Keratinocyte (primary cell): Measurements from ENCODE around the gene TNC. TPM values are rescaled to one million over a fixed set of nuclear protein-coding genes. Genes with fewer than 3 reads are reported as not detected.

Source experiments
- DNase-seq: peaks from one replicate; pipeline ENCODE4 v3.0.0-alpha.2; 2011; ENCODE audit warnings: low read depth, missing footprints, low spot score
- FAIRE-seq: peaks from 2 replicates; lab custom pipeline; 2011; peaks lifted over from hg19 to GRCh38; lab: Jason Lieb, UNC
- H2AFZ ChIP-seq: 2 replicates; pipeline ENCODE4 v1.6.0; 2012; ENCODE audit warnings: low read length, control low read depth, inconsistent platforms; ENCODE audit not compliant: control insufficient read depth
- H3K27ac ChIP-seq: 2 replicates; pipeline ENCODE4 v1.5.1; 2011; ENCODE audit warnings: low read length; ENCODE audit not compliant: control insufficient read depth, insufficient read depth
- H3K27me3 ChIP-seq: 3 replicates; pipeline ENCODE4 v1.6.0; 2011; ENCODE audit warnings: low read length; ENCODE audit not compliant: control insufficient read depth, insufficient read depth; ENCODE audit errors: extremely low read depth
- H3K36me3 ChIP-seq, 2 experiments: 2 replicates in 1 of 2; 3 replicates in 1 of 2; pipeline ENCODE4 v1.5.1; 2011; ENCODE audit warnings: low read length in 2 of 2, mild to moderate bottlenecking in 1 of 2; ENCODE audit not compliant: control insufficient read depth in 2 of 2, insufficient read depth in 2 of 2; ENCODE audit errors: extremely low read depth in 1 of 2
- H3K4me1 ChIP-seq: 3 replicates; pipeline ENCODE4 v1.5.1; 2011; ENCODE audit warnings: low read length; ENCODE audit not compliant: control insufficient read depth, insufficient read depth; ENCODE audit errors: extremely low read depth
- H3K4me2 ChIP-seq: 3 replicates; pipeline ENCODE4 v1.6.0; 2011; ENCODE audit warnings: low read depth, low read length; ENCODE audit not compliant: control insufficient read depth, insufficient read depth; ENCODE audit errors: extremely low read depth
- H3K4me3 ChIP-seq, 3 experiments: fragments of 200-600 bp in 1 of 3; sonication (generic) in 1 of 3; 2 replicates in 2 of 3; 3 replicates in 1 of 3; pipeline ENCODE4 v1.5.1; 2011 to 2016; ENCODE audit warnings: low read length in 3 of 3, mild to moderate bottlenecking in 3 of 3, control low read depth in 2 of 3, inconsistent platforms in 1 of 3, low read depth in 1 of 3, mixed read lengths in 1 of 3, mixed run types in 1 of 3, moderate library complexity in 1 of 3; ENCODE audit not compliant: control insufficient read depth in 2 of 3, insufficient read depth in 2 of 3; ENCODE audit errors: extremely low read depth in 1 of 3
- H3K79me2 ChIP-seq: 2 replicates; pipeline ENCODE4 v1.6.0; 2012; ENCODE audit warnings: low read length; ENCODE audit not compliant: control insufficient read depth, insufficient read depth
- H3K9ac ChIP-seq: 3 replicates; pipeline ENCODE4 v1.6.0; 2011; ENCODE audit warnings: low read length; ENCODE audit not compliant: control insufficient read depth, insufficient read depth; ENCODE audit errors: extremely low read depth
- H3K9me1 ChIP-seq: 3 replicates; pipeline ENCODE4 v1.6.0; 2011; ENCODE audit warnings: low read length; ENCODE audit not compliant: control insufficient read depth, insufficient read depth; ENCODE audit errors: extremely low read depth
- H3K9me3 ChIP-seq: 2 replicates; pipeline ENCODE4 v1.5.1; 2012; ENCODE audit warnings: low read depth, low read length; ENCODE audit not compliant: control insufficient read depth
- H4K20me1 ChIP-seq: 3 replicates; pipeline ENCODE4 v1.6.0; 2011; ENCODE audit warnings: low read length; ENCODE audit not compliant: control insufficient read depth, insufficient read depth; ENCODE audit errors: extremely low read depth
- EZH2 ChIP-seq: IDR thresholded peaks from one replicate; pipeline ENCODE4 v1.6.1; 2012; ENCODE audit warnings: inconsistent platforms, mild to moderate bottlenecking, low read length, moderate library complexity
- dilution Hi-C: fragments of 300-500 bp; cut with MboI; formaldehyde crosslinking; loops from one replicate; pipeline ENCODE4 v1.7.0; 2020; ENCODE audit warnings: low sequenced_read_pairs; ENCODE audit not compliant: extremely low pct_ligation_motif_present
- polyA plus RNA-seq, 5 experiments: library from polyadenylated mRNA; depleted of rRNA in 3 of 5; stranded (reverse) in 3 of 5; stranded (forward) in 1 of 5; unstranded in 1 of 5; fragments of >200 nt; gene quantifications; 1 replicate in 1 of 5; 2 replicates in 3 of 5; 3 replicates in 1 of 5; pipeline versions ENCODE4 v1.2.1 to v1.2.3, GENCODE V29; 2011 to 2012; ENCODE audit warnings: missing spikeins in 2 of 5, low read depth in 1 of 5, low replicate concordance in 1 of 5
- TF ChIP-seq, protein P1 (sequence below), 3 experiments: IDR thresholded peaks in 1 of 3; conservative IDR thresholded peaks in 1 of 3; optimal IDR thresholded peaks in 1 of 3; 2 replicates in 2 of 3; 3 replicates in 1 of 3; pipeline versions ENCODE3 to v1.5.1; 2011; ENCODE audit warnings: low read length in 3 of 3, mild to moderate bottlenecking in 3 of 3, moderate library complexity in 2 of 3, control low read depth in 1 of 3, inconsistent platforms in 1 of 3; ENCODE audit not compliant: insufficient read depth in 2 of 3; ENCODE audit errors: extremely low read depth in 1 of 3

TNC gene
- polyA plus RNA-seq, 1 donor (not counting 4 experiments of a cell fraction or from before 2014, with no cell fraction given) = 58.7 TPM

DNA sequence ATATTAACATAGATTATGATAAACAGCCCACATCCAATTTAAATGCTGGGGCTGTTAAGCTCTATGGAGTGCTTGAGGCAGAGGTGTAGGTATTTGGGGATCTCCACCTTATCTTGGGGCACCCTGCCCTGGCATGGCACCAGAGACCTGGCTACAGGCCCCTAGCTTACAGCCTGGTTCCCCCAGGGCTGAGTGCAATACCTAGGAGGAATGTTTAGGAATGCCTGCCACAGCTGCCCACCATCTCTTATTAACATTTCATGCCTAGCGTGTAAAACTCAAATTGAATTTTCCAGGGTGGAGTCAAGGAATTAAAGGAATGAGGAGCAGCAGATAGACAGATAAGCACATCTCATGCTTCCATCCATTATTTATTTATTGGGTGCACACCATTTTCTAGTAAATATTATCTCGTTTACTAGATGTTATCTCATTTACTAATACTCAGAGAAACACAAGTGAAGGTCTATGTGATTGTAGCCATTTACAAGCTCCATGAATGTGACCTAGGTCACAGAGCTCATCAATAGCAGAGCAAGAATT lies 131.9 kb downstream of the TNC start:
- TF ChIP-seq, protein P1, sequence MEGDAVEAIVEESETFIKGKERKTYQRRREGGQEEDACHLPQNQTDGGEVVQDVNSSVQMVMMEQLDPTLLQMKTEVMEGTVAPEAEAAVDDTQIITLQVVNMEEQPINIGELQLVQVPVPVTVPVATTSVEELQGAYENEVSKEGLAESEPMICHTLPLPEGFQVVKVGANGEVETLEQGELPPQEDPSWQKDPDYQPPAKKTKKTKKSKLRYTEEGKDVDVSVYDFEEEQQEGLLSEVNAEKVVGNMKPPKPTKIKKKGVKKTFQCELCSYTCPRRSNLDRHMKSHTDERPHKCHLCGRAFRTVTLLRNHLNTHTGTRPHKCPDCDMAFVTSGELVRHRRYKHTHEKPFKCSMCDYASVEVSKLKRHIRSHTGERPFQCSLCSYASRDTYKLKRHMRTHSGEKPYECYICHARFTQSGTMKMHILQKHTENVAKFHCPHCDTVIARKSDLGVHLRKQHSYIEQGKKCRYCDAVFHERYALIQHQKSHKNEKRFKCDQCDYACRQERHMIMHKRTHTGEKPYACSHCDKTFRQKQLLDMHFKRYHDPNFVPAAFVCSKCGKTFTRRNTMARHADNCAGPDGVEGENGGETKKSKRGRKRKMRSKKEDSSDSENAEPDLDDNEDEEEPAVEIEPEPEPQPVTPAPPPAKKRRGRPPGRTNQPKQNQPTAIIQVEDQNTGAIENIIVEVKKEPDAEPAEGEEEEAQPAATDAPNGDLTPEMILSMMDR (optimal IDR thresholded peaks at IDR 0.05 in 1 of 3, IDR thresholded peaks at IDR 0.05 in 1 of 3, conservative IDR thresholded peaks at IDR 0.05 in 1 of 3; ENCODE audit: extremely low read depth in 1 of 3, insufficient read depth in 2 of 3, low read length in 3 of 3) = no peak
- no peak for TF ChIP-seq EZH2
- peaks cover 17% of the 10 kb centered on the region for H3K27me3 ChIP-seq
- no peak overlapping the region for H2AFZ ChIP-seq
- FAIRE-seq (no peak), DNase-seq (no peak)
- H3K4me2 ChIP-seq = no peak overlapping the region
- no peaks in the 10 kb centered on the region for H3K4me1 ChIP-seq
- no peak overlapping the region for H3K9ac ChIP-seq
- H3K9me1 ChIP-seq = no peaks in the 10 kb centered on the region
- no peaks in the 10 kb centered on the region for H3K9me3 ChIP-seq
- H3K27ac ChIP-seq = no peak overlapping the region
- no peak overlapping the region for H3K4me3 ChIP-seq
- no peaks in the 10 kb centered on the region for H4K20me1 ChIP-seq
- no peaks in the 10 kb centered on the region for H3K36me3 ChIP-seq
- dilution Hi-C loops = no loop called here
- no peaks in the 10 kb centered on the region for H3K79me2 ChIP-seq

- no peak for FAIRE-seq
- H3K4me2 ChIP-seq = no peak overlapping the region
These were observed 136.9 kb downstream of the TNC start for GRCh38 chr9:114981063-114981462.

More at GRCh38 chr9:114981063-114981462, 136.9 kb downstream of the TNC start:
- Histone ChIP-seq H3K4me1 (no peaks in the 10 kb centered on the region), H3K4me3 (no peak overlapping the region), H3K9me3 (no peaks in the 10 kb centered on the region), H2AFZ (no peak overlapping the region), H3K36me3 (no peaks in the 10 kb centered on the region), H4K20me1 (no peaks in the 10 kb centered on the region), H3K9me1 (no peaks in the 10 kb centered on the region), H3K79me2 (no peaks in the 10 kb centered on the region), H3K9ac (no peak overlapping the region), H3K27ac (no peak overlapping the region), H3K27me3 (peaks cover 9% of the 10 kb centered on the region)
- TF ChIP-seq, protein P1 (optimal IDR thresholded peaks at IDR 0.05 in 1 of 3, IDR thresholded peaks at IDR 0.05 in 1 of 3, conservative IDR thresholded peaks at IDR 0.05 in 1 of 3; ENCODE audit: extremely low read depth in 1 of 3, insufficient read depth in 2 of 3, low read length in 3 of 3) = no peak
- TF ChIP-seq EZH2 = no peak
- no peak for DNase-seq
- dilution Hi-C loops = no loop called here
